GM19372 (cell line): ENCODE measurements around the gene MAST2.
"Not testable (repeated sequence)": the region's sequence is repeated elsewhere in the genome, so short reads cannot be mapped to it uniquely, and the experiment has no call there.

Experiments used
- ATAC-seq: cut with Tn5 transposase; IDR thresholded peaks from one replicate; pipeline ENCODE4 v1.9.1; 2021; ENCODE audit warnings: mild to moderate bottlenecking, low read depth, moderate library complexity; ENCODE audit not compliant: unreplicated experiment

Gene MAST2

GRCh38 chr1:45854724-45855123 lies 51.3 kb downstream of the MAST2 start:
- ATAC-seq: no peak

- ATAC-seq: no peak
Observed at GRCh38 chr1:45857101-45857700, 53.8 kb downstream of the MAST2 start.

- ATAC-seq: not testable (repeated sequence)
Observed at GRCh38 chr1:45857755-45858492, 54.5 kb downstream of the MAST2 start.

DNA sequence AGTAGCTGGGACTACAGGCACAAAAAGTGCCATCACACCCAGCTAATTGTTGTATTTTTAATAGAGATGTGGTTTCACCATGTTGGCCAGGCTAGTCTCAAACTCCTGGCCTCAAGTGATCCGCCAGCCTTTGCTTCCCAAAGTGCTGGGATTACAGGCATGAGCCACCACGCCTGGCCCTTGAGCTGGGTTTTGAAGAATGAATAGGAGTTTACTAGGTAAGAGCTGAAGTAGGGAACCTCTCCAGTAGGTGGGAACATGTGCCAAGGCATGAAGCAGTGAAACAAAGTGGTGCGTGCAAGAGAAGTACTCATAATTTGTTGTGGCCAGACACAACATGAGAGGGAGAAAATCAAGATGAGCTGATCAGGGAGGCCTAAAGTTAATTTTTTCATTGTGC lies 55.8 kb downstream of the MAST2 start:
- ATAC-seq: no peak

DNA sequence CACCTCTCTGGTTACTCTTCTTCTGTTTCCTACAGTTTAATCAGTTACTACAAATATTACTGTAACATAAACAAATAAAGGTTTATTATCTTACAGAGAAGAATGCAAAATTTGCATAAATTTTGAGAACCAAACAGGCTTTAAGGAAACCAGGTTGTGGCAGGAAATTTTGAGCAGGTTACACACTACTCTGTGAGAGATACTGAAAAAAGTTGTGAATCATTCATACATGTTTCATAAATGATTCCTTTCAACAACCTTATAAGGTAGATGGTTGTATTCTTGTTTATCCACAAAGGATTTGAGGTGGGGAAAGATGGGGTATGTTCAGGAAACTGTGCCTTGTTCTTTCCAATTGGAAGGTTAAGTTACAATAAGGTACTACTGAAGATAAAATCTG lies 58.6 kb downstream of the MAST2 start:
- ATAC-seq: no peak

- no peak for ATAC-seq
Observed at GRCh38 chr1:45863218-45863617, 59.8 kb downstream of the MAST2 start.

GRCh38 chr1:45864167-45865106 lies 61.0 kb downstream of the MAST2 start:
- no peak for ATAC-seq

GRCh38 chr1:45867697-45868348 lies 64.4 kb downstream of the MAST2 start:
- ATAC-seq: no peak

DNA sequence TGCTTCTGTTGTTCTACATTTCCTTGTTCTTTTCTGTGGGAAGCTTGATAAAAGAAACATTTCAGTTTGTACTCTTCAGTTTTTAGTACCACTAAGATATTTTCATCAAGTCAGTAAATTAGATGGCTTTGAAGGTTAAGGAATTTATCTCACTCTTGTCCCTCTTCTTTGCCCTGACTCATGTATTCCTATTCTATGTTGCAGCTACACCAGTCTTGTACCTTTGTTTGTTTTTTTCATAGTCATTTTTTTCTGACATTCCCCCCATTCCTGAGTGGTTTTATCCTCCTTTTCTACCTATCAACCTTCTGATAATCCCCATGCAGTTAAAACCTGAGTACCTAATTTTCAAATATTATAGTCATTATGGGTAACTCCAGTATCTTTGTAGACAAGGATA lies 65.4 kb downstream of the MAST2 start:
- ATAC-seq: no peak

- ATAC-seq: no peak
Observed at GRCh38 chr1:45870500-45870899, 67.1 kb downstream of the MAST2 start.

- ATAC-seq: not testable (repeated sequence)
Observed at GRCh38 chr1:45872173-45872801, 68.9 kb downstream of the MAST2 start.

DNA sequence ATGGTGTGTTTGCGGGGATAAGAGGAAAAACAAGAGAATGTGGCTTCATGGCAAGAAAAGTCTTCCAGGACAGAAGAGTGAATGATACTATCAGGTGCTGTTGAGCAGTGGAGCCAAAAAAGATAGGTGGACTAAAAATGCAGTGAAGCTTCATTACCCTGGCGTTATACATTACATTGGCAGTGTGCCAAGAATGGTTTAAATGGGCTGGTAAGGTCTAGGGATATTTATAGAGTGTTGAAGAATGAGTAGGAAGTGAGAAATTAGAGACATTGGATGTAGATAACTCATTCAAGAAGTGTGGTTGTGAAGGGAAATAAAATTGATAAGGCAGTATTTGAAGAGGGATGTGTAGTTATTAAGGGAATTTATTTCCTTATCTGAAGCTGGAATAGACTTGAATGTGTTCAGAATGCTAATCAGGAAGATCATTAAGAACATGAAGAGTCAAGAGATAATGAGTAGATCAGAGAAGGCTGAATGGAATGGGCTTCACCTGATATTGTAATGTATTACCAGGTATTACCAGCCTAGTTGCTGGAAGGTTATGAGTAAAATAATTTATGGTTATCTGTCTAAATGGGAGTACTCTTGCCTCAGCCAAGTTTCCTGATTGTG lies 72.7 kb downstream of the MAST2 start:
- ATAC-seq: no peak

GRCh38 chr1:45877264-45877663 lies 73.9 kb downstream of the MAST2 start:
- ATAC-seq: no peak

DNA sequence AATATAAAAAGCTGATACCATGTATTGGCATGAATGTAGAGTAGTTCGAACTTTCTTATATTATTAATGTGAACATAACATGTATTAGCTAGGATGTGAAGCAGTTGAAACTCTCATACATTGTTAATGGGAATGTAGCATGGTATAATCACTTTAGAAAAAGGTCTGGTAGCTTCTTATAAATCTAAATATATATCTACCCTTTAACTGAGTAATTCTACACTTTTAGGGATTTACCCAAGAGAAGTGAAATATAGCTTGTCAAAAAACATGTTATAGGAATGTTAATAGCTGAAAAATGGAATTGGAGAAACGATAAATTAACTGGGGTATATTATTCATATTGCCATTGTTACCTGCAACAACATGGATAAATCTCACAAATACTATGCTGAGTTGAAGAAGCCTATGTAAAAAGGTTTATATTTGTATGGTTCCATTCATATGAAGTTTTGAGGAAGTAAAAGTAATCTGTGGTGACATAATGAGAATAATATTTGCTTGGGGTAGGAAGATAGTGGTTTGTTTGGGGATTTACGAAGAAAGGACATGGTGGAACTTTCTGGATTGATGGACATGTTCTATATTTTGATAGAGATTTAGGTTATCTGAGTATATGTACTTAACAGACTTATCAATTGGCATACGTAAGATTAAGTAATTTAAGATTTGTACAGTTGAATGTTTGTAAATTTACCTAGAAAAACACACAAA lies 76.6 kb downstream of the MAST2 start:
- ATAC-seq: no peak

DNA sequence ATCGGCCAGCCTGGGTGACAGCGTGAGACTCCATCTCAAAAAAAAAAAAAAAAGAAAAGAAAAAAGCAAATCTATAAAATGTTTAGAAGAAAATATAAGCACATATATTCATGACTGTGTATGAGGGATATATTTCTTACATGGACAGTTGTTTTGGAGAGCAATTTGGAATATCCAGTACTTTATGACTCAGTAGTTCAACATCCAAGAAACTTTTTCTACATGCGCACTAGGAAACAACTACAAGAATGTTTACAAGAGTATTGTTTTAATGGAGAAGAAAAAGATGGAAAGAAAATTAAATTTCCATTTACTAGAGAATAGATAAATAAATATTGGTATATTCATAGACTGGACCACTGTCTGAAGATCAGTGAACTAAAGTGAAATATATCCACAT lies 77.5 kb downstream of the MAST2 start:
- ATAC-seq: no peak

DNA sequence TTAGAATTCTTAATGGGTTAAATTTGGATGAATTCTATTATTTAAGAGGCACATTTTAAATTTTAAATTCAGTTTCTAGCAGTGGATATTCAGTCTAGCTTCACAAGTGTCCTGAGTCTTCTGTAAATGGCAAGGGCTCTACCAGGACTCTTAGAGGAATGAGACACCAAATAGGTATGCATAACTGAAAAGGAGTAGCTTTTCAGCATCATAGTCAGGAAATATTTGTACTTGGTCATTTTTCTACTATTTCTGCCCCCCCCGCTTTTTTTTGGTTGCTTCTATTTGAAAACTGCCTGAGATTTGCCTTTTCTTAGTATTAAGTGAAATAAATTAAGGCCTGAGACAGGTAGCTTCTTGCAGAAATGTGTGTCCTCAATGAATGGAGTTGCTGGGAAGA lies 80.2 kb downstream of the MAST2 start:
- no peak for ATAC-seq

- no peak for ATAC-seq
Observed at GRCh38 chr1:45884700-45885099, 81.3 kb downstream of the MAST2 start.

DNA sequence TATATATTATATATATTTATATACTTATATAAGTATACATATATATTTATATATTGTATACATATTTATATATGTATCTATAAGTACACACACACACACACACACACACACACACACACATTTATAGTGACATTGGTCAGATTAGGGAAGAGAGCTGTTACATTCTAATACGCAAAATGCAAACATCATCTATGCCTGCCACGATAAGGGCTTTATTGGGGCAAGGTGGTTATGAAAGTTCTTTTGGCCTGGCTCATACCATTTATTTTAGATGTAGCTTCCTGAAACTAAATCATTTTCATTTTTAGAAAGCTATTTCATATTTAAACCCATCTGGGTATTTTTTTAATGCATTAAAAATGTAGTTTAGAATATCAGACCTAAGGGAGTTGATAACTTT lies 82.8 kb downstream of the MAST2 start:
- ATAC-seq: no peak

GRCh38 chr1:45887156-45887842 lies 83.9 kb downstream of the MAST2 start:
- no peak for ATAC-seq
